Spleen (tissue), 7 donors: ENCODE data around the gene DNAAF3.
A peak's percentile ranks its signal among the peaks of the same experiment; 100 is the strongest.

Experiments used
- CTCF ChIP-seq, 11 experiments: fragments of 200-600 bp in 7 of 11; fragments of 450-650 bp in 4 of 11; sonication (generic) in 4 of 11; IDR thresholded peaks in 8 of 11; conservative IDR thresholded peaks in 3 of 11; 1 replicate in 7 of 11; 2 replicates in 4 of 11; pipeline versions ENCODE4 v1.4.0 to v1.8.0; 2016 to 2021; ENCODE audit warnings: antibody characterized with exemption in 11 of 11, inconsistent platforms in 4 of 11, mild to moderate bottlenecking in 1 of 11
- POLR2A ChIP-seq, 3 donors: fragments of 450-650 bp; IDR thresholded peaks; one replicate each; pipeline ENCODE4 v1.5.1; 2017; ENCODE audit warnings: antibody characterized with exemption in 3 of 3, mild to moderate bottlenecking in 1 of 3
- donor health status: DM: no; HTN: no; CAD: no; lungs with moderate emphysema.
- donor health status: DM: no; HTN: no; CAD: no.
- donor health status: DM: no; HTN: no; CAD: no.

- TF ChIP-seq CTCF (IDR thresholded peaks at IDR 0.05 in 8 of 11, conservative IDR thresholded peaks at IDR 0.05 in 3 of 11) (peak; percentile 62 to 90 (median 77)), POLR2A (IDR thresholded peaks at IDR 0.05) (no peak)
These were observed 6.1 kb downstream of the DNAAF3 start for GRCh38 chr19:55160128-55160985.
